Hepatocyte (in vitro differentiated cells): ENCODE results near the gene LRCOL1. TPM values are rescaled to one million over a fixed set of nuclear protein-coding genes. Genes with fewer than 3 reads are reported as not detected.
A peak's percentile ranks its signal among the peaks of the same experiment; 100 is the strongest.

Experiments
- DNase-seq: peaks from one replicate; pipeline ENCODE4 v3.0.0-alpha.2; 2016; ENCODE audit warnings: low spot score
- H2AFZ ChIP-seq: fragments of 200-600 bp; sonication (generic); 2 replicates; pipeline ENCODE4 v1.6.0; 2016; ENCODE audit warnings: antibody characterized with exemption, mild to moderate bottlenecking
- H3K27ac ChIP-seq: fragments of 200-600 bp; sonication (generic); 2 replicates; pipeline ENCODE4 v1.5.1; 2016; ENCODE audit warnings: mild to moderate bottlenecking
- H3K27me3 ChIP-seq: fragments of 200-600 bp; sonication (generic); 2 replicates; pipeline ENCODE4 v1.6.1; 2016
- H3K36me3 ChIP-seq: fragments of 200-600 bp; sonication (generic); replicated peaks from 2 replicates; pipeline ENCODE4 v1.5.1; 2016; ENCODE audit warnings: low read depth; ENCODE audit not compliant: insufficient read depth
- H3K4me1 ChIP-seq: fragments of 200-600 bp; sonication (generic); 2 replicates; pipeline ENCODE4 v1.5.1; 2016; ENCODE audit warnings: mild to moderate bottlenecking, moderate library complexity; ENCODE audit not compliant: insufficient read depth
- H3K4me2 ChIP-seq: fragments of 200-600 bp; sonication (generic); 2 replicates; pipeline ENCODE4 v1.6.0; 2016
- H3K4me3 ChIP-seq: fragments of 200-600 bp; sonication (generic); 2 replicates; pipeline ENCODE4 v1.5.1; 2016; ENCODE audit warnings: mild to moderate bottlenecking
- H3K79me2 ChIP-seq: fragments of 200-600 bp; sonication (generic); 2 replicates; pipeline ENCODE4 v1.6.0; 2017; ENCODE audit warnings: mild to moderate bottlenecking
- H3K9me2 ChIP-seq: fragments of 200-600 bp; sonication (generic); replicated peaks from 2 replicates; pipeline ENCODE4 v1.6.0; 2017; ENCODE audit warnings: mild to moderate bottlenecking; ENCODE audit not compliant: insufficient read depth
- H3K9me3 ChIP-seq: fragments of 200-600 bp; sonication (generic); 2 replicates; pipeline ENCODE4 v1.5.1; 2016; ENCODE audit warnings: low read depth, mild to moderate bottlenecking
- H4K20me1 ChIP-seq: fragments of 200-600 bp; sonication (generic); 2 replicates; pipeline ENCODE4 v1.6.0; 2016; ENCODE audit warnings: mild to moderate bottlenecking; ENCODE audit not compliant: insufficient read depth, poor library complexity, severe bottlenecking
- EZH2 ChIP-seq: fragments of 200-600 bp; sonication (generic); IDR thresholded peaks from 2 replicates; pipeline ENCODE4 v1.6.1; 2016; ENCODE audit warnings: antibody characterized with exemption, mild to moderate bottlenecking, borderline replicate concordance
- EZH2phosphoT487 ChIP-seq: fragments of 200-600 bp; sonication (generic); IDR thresholded peaks from one replicate; pipeline ENCODE4 v1.6.1; 2018; ENCODE audit warnings: antibody characterized with exemption, mild to moderate bottlenecking, low read depth, moderate library complexity; ENCODE audit not compliant: unreplicated experiment, severe bottlenecking
- WGBS: methylation state at CpG from one replicate; pipeline ENCODE4 v1.1.6; 2016; ENCODE audit warnings: low lambda C conversion rate; ENCODE audit errors: missing lambda C conversion rate; 5-methylcytosine and 5-hydroxymethylcytosine counted together
- polyA plus RNA-seq: library from polyadenylated mRNA; unstranded; fragments of >200 nt; fragmentation: Nextera tagmentation; extraction: Ambion mirVana; gene quantifications from 2 replicates; pipeline ENCODE4 v1.2.1, GENCODE V29; 2016
- total RNA-seq: library from RNA; depleted of rRNA; stranded (reverse); fragments of >200 nt; gene quantifications from 2 replicates; pipeline ENCODE4 v1.2.3, GENCODE V29; 2014
- TF ChIP-seq, protein P1 (sequence below): fragments of 200-600 bp; sonication (generic); IDR thresholded peaks from 2 replicates; pipeline ENCODE4 v1.5.1; 2016; ENCODE audit warnings: antibody characterized with exemption, mild to moderate bottlenecking; ENCODE audit not compliant: poor library complexity

Gene LRCOL1
- total and polyA plus RNA-seq, 2 experiments from 2014 or later, result 0.28 TPM; not detected in 1

DNA sequence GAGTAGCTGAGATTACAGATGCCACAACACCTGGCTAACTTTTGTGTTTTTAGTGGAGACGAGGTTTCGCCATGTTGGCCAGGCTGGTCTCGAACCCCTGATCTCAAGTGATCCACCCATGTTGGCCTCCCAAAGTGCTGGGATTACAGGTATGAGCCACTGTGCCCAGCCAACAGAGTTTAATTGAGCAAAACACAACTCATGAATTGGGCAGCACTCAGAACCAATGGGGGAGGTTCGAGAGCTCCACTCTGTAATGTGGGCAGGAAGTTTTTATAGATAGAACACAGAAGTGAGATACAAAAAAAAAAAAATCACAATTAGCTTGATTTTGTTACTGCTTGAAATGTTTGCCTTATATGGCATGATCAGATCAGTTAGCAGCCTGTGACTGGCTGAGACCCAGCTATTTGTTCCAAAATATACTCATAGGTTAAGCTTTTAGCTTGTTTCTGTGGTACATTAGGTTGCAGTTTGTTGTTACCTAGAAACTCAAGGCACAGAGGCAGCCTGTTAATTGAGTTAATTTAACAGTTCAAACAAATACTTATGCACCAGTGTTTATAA lies 6.8 kb upstream of the LRCOL1 start:
- no peak for DNase-seq
- H3K4me2 ChIP-seq, result no peak overlapping the region
- no peaks in the 10 kb centered on the region for H4K20me1 ChIP-seq
- no peaks in the 10 kb centered on the region for H3K9me2 ChIP-seq
- no peak overlapping the region for H2AFZ ChIP-seq
- no peaks in the 10 kb centered on the region for H3K79me2 ChIP-seq
- H3K27ac ChIP-seq, result no peak overlapping the region
- no peaks in the 10 kb centered on the region for H3K36me3 ChIP-seq
- peaks cover 47% of the 10 kb centered on the region for H3K27me3 ChIP-seq
- TF ChIP-seq, protein P1, sequence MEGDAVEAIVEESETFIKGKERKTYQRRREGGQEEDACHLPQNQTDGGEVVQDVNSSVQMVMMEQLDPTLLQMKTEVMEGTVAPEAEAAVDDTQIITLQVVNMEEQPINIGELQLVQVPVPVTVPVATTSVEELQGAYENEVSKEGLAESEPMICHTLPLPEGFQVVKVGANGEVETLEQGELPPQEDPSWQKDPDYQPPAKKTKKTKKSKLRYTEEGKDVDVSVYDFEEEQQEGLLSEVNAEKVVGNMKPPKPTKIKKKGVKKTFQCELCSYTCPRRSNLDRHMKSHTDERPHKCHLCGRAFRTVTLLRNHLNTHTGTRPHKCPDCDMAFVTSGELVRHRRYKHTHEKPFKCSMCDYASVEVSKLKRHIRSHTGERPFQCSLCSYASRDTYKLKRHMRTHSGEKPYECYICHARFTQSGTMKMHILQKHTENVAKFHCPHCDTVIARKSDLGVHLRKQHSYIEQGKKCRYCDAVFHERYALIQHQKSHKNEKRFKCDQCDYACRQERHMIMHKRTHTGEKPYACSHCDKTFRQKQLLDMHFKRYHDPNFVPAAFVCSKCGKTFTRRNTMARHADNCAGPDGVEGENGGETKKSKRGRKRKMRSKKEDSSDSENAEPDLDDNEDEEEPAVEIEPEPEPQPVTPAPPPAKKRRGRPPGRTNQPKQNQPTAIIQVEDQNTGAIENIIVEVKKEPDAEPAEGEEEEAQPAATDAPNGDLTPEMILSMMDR, result no peak
- TF ChIP-seq EZH2, result no peak
- TF ChIP-seq EZH2phosphoT487, result no peak
- 79% methylated on average over 4 of the region's 4 CpGs for WGBS
- H3K4me1 ChIP-seq, result peaks cover 7% of the 10 kb centered on the region
- H3K4me3 ChIP-seq, result no peak overlapping the region
- H3K9me3 ChIP-seq, result peaks cover 5% of the 10 kb centered on the region

DNA sequence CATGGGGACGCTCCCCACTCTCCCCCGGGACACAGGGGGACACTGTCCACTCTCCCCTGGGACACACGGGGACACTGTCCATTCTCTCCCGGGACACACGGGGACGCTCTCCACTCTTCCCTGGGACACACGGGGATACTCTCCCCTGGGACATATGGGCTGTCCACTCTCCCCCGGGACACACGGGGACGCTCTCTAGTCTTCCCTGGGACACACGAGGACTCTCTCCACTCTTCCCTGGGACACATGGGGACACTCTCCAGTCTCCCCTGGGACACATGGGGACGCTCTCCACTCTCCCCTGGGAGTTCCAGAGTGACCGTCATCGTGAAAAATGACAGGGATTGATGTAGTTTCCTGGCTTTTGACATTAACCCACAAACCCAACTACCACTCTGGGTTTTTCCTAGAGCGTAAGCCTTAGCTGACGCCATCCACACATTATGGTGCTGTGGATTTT lies 5.2 kb upstream of the LRCOL1 start:
- H3K9me2 ChIP-seq, result no peaks in the 10 kb centered on the region
- 85% methylated on average over 16 of the region's 16 CpGs for WGBS
- no peak overlapping the region for H3K4me3 ChIP-seq
- H3K79me2 ChIP-seq, result no peaks in the 10 kb centered on the region
- H3K4me2 ChIP-seq, result no peak overlapping the region
- H4K20me1 ChIP-seq, result no peaks in the 10 kb centered on the region
- H3K4me1 ChIP-seq, result peaks cover 7% of the 10 kb centered on the region
- TF ChIP-seq, protein P1, result no peak
- no peak for TF ChIP-seq EZH2phosphoT487
- no peak for DNase-seq
- H3K27me3 ChIP-seq, result peaks cover 47% of the 10 kb centered on the region
- peaks cover 5% of the 10 kb centered on the region for H3K9me3 ChIP-seq
- no peak overlapping the region for H3K27ac ChIP-seq
- no peak overlapping the region for H2AFZ ChIP-seq
- no peaks in the 10 kb centered on the region for H3K36me3 ChIP-seq

DNA sequence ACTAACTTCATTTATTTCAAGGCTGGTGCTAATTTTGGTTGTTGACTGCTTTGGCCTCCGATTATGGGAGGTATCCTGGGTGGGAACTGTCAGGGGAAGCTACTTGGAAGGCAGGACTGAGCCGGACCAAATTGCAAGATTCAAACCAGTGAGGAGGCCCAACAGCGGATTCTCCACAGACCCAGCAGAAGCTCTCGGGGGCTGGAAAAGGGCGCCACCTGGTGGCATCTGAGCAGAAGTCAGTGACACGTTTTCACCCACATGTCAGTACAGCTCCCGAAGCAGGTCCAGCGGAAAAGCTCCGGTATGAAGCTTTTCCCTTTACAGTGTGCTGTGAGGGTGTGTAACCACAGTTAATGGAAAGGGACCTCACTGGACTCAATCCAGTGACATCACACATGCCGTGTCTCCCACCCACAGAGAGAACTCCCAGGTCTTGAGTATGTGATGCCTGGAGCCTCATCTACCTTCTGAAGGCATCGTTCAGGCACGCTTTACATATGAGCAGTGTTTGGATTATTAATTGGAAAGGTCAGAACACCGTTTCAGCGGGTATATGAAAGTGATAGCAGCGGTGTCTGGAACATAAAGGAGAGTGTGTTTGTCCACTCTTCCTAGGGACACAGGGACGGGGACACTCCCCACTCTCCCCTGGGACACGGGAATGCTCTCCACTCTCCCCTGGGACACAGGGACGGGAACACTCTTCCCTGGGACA lies 4.6 kb upstream of the LRCOL1 start:
- Histone ChIP-seq H3K36me3 (no peaks in the 10 kb centered on the region), H3K4me3 (no peak overlapping the region), H4K20me1 (no peaks in the 10 kb centered on the region), H3K27ac (no peak overlapping the region), H3K4me1 (peaks cover 7% of the 10 kb centered on the region), H3K4me2 (no peak overlapping the region), H3K9me2 (no peaks in the 10 kb centered on the region), H3K27me3 (peaks cover 43% of the 10 kb centered on the region), H3K79me2 (no peaks in the 10 kb centered on the region), H2AFZ (no peak overlapping the region), H3K9me3 (peaks cover 5% of the 10 kb centered on the region)
- no peak for TF ChIP-seq EZH2phosphoT487
- TF ChIP-seq, protein P1, result peak; percentile 92
- WGBS, result 31% methylated on average over 18 of the region's 18 CpGs
- peak; percentile 89 for DNase-seq
